IPS DF 19.7 (cell line): Measurements from ENCODE around the gene GJD2.

Source experiments
- DNase-seq: peaks from one replicate; pipeline ENCODE4 v3.0.0-alpha.2; 2013; ENCODE audit warnings: low read depth, low spot score

GJD2 gene

DNA sequence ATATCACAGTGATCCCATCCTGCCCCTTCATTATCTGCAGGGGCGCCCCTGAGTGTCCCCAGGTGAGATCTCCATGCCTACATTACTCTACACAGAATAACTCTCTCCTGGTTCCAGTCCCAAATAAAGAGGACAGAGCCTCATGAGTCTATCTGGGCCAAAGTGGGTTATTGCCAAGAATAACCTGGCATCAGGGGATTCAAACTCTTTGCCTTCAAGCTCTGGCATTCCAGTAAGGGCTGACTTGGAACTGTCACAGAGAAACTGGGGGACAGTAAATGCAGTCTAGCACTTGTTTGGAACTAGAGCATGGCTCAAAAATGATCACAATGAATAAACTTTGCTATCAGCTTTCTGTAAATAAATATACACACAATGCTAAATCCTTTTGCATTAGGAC, 30.3 kb downstream of the GJD2 start:
- no peak for DNase-seq

DNA sequence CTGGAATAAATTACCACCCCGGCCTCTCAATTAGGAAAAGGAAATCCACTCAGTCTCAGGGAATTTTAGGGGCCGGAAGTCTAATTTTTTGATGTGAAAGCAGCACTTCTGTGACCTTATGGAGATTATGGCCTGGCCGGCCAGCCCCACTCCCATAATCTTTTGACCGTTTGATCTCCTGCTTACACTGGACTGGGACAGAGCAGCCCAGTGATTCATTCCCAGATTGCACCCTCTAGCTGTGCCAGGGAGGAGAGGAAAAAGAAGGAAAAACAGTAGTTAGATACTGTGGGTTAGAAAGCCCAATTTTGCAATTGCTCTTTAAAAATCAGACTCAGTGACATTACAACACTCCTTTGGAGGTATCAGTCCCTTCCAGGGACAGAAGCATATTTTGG, 32.4 kb downstream of the GJD2 start:
- DNase-seq: no peak

DNA sequence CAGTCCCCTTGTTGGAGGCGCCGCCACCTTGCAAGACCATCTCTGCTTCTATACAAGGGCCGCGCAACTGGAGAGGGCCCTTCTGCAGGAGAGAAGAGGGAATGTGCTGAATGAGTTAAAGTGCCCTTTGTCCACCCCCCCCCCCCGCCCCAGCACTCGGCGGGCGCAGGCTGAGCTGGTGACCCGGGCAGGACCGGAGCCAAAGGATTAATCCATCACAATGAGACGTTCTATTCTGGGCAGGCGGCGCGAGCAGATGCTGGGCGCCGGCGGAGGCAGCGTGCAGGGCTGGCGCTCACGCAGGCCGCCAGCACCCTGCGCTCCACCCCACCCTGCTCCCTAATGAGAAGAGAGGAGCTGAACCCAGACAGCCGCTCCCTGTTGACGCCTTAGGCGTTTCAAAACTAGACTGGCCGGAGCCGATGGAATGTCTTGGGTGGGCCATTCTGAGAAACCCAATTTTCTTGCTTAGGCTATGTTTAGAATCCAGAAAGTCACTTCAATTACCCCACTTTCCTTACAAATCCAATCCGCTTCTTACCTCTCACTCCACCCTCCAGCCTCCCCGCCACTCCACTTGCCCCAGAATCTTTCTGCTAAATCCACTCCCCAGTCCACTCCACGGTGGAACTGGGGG, 32.9 kb downstream of the GJD2 start:
- no peak for DNase-seq

DNA sequence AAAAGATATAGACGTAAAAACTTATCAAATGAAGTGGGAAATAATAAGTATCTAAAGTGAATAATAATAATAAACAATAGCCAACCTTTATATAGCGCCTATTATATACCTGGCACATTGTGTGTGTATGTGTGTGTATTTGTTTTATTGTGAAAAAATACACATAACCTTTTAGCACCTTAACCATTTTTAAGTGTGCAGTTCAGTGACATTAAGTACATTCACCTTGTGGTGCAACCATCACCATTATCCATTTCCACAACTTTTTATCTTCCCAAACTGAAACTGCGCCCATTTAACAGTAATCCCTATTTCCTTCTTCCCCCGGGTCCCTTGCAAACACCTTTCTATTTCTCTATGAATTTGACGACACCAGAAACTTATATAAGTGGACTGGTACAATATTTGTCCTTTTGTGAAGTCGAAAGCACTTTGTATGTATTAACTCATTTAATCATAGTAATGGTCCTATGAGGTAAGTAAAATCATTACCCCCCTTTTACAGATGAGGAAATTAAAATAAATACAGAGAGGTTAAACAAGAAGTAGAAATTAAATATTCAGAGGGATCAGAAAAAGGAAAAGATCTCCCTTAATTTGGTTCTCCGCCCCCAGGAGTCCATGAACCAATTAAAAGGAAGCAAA, 33.5 kb downstream of the GJD2 start:
- DNase-seq: no peak

DNA sequence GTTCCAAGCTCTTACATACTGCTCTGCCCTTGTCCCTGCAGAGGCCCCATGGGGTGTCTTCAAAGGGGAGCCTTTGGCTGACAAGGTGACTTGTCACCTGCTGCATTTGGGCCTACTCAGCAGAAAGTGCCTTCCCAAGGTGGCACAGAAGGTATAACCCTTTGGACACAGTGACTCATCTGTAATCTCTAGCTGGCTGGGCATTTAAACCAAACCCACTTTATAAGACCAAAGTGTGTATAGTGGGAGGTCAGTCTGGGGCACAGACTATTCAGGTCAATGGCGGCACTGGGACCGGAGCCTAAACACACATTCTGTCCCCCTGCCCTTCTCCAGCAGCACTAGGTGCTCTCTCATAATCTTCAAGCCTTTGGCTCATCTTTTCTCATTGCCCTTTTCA, 35.1 kb downstream of the GJD2 start:
- no peak for DNase-seq

DNA sequence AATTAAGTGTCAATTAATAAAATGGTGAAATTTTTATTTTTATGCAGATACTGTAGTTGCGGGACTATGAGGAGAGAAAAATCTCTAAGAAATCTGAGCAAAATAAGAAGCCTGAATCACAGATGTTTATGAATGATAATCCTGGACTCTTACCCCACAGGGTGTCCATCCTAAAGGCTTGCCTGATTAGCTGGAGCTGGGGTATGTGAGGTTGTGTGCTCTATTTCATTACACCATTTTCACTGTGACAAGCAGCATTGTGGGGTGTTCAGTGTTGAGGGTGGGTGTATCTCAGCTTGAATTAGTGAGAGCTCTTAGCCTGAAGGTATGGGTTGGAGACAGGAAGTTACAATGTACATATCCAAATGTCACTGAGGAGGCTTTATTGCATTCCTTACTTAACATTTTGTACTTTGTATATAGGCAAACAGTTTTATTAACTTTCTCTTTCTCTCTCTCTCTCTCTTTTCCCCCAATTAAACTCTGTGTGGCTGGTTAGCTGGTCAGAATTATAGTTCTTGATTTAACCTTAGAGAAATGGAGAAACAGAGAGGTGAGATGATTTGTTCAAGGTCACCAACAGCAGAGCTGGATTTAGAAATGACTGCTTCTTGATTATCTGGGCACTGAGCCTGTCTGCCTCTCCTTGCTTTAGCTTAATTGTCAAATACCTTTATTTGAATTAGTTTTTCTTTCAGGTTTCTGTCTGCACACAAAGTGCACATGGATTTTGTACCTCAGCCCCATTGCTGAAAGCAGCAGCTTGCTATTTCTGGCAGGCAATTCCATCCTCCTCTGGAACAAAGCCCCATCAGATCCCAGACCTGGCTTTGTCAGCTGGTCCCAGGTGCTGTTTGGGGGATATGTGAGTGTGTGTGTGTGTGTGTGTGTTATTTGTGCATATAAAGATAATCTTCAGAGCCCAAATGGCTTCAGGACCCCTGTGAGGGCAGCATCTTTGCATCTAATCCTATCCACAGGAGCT, 35.8 kb downstream of the GJD2 start:
- DNase-seq: no peak

DNA sequence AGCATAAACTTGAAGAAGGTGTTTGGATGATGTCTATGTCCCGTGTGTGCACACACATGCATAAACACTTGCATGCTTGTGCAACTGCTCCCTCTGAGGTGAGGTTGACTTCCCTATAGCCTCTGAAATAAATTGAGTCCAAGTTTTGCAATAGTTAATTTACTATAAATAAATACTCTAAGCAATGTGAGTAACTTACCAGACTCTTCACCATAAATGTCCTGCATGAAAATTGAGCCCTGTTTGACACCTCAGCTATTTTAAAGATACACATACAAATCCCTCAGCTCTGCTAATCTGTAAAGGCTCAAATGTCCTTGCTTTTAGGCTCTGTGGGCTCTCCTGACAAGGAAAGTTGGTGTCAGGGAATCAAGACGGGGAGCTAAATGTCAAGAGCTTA, 37.1 kb downstream of the GJD2 start:
- DNase-seq: no peak

DNA sequence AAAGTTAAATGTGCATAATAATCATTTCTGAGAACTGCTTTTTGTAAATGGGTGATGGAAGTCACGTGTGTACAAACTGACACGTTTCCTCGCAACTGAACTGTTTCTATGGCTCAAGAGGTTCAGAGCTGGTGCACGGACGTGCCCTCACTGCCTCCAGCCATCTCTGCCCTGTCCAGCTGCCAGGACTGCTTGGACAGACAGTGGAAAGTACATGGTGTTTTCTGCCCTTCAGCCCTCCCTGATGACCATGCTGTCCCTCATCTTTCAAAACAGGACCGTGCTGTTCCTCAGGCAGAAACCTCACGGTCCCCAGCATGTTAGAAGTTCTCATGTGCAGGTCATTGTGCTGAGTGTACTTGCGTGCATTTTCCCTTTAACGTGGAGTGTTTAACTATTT, 38.7 kb downstream of the GJD2 start:
- no peak for DNase-seq

DNA sequence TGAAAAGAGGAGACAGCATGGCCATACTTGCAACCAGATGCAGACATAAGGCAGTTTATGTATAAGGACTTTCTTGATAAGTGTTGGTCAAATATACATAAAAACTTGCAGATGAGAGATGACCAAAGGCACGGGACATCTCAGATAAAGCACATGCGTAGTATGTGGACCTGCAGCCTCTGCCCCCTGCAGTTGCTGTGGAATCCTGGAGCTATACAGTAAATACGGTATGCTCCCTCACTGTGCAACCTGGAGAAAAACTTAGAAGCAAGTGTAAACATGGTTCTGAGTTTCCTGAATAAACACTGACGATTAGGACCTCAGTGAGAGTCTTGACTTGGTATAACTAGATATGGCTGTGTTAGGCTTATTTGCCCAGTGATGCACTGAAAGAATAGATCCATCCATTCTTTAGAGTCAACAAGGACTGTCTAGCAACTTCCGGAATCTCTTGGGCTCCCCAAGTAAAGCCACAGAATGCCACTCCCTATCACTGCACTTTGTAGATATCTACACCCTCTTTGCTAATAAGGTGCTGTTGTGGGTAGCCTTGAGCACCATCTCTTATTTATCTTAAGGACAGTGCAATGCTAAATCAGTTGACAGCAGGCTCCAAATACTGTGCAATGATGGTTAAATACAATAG, 40.2 kb downstream of the GJD2 start:
- no peak for DNase-seq

DNA sequence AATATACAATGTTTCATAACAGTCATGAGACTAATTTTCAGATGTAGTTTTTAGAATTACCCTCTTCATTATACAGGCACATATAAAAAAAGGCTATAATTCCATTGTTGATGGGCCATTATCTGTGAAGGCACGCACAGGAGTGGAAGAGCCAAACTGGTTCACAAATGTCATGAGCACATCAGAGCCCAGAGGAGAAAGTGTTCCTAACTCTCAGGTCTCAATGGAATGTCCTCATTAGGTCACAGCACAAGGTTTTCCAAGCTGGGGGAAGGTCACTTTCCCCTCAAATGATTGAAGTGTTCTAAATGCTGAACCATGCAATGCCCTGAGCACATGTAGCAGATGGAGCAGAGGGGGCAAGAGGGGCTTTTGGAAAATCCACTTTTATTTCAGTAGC, 41.2 kb downstream of the GJD2 start:
- DNase-seq: no peak

DNA sequence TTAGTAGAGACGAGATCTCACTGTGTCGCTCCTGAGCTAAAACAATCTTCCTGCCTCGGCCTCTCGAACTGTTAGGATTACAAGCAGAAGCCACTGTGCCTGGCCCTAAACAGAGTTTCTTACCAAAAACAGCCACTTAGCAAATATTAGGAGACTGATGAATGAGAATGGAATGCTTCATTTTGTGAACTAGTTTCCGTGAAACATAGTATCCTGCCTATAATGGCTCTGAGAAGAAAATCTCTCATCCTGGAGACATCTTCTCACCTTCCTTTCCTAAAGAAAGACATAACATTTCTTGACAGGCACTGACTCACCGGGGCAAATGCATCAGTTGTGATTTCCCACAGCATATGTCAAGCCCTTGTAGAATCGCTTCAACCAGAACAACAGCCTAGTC, 44.9 kb downstream of the GJD2 start:
- DNase-seq: no peak

DNA sequence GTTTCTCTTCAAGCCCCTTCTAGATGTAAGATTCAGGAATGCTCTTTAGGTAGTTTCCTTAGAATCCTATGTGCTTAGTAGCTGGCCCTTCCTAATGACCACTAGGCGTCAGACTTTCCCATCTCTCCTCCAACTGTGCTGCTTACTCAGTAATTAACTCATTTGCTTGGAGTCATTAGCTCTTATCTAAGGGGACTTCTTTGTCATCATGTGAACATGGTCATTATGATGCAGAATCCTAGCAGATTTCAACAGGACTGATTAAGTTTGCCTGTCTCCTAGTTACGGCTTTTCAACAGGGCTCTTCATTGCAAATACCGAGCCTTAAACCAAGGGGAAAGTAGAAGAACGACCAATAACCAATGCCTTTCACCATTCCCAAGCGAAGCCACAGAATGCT, 46.4 kb downstream of the GJD2 start:
- DNase-seq: no peak

DNA sequence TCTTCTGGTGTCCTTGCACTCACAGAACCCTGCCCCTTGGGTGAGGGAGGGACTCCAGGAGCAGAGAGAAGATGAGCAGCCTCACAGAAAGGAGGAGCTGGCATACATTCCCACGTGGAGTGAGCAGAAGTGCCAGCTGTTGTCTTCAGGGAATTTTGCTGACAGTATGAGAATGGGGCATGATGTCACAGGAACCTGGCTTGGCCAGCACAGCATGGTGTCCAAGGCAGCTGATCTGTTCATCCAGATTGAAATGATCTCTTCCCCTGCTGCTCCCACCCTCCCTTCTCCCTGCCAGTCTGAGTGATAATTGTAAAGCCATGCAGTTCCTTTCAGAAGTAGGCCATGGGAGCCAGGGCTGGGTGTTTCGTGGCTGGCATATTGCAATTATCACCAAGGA, 53.3 kb downstream of the GJD2 start:
- no peak for DNase-seq
